ENCODE measurements around the gene POU6F2. TPM values are rescaled to one million over a fixed set of nuclear protein-coding genes. Genes with fewer than 3 reads are reported as not detected.

The POU6F2 gene
- total RNA-seq, 1 donor from 2014 or later, result 0.40 TPM

DNA sequence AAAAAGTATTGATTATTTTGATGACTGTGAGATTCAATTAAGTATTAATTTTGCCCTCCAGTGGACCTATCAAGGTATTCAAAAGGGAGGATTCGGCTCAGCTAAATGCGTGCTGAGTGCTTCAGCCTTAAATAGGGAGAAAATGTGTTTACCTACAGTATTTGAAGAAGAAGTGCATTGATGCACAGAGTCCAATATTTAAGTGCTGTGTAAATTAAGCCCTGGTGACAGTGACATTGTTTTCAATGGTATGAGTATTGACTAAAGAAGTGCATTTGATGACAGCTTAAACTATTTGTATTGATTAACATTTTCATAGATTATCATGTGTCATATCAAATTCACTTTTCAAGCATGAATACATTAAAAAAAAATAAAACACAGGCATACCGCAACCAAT, 106.6 kb downstream of the POU6F2 start:
- no peak overlapping the region for H3K27ac Mint-ChIP-seq (ENCODE audit: unreplicated experiment)
- no peak for DNase-seq (ENCODE audit: low spot score)
- H3K36me3 Mint-ChIP-seq (ENCODE audit: low read depth), result no peaks in the 10 kb centered on the region
- TF ChIP-seq CTCF (IDR thresholded peaks at IDR 0.05), result no peak
- peaks cover 9% of the 10 kb centered on the region for H3K4me1 Mint-ChIP-seq (ENCODE audit: low read depth)
- no peak overlapping the region for H3K4me3 Mint-ChIP-seq (ENCODE audit: unreplicated experiment)
- H3K9me3 Mint-ChIP-seq (ENCODE audit: low read depth), result no peaks in the 10 kb centered on the region
- H3K27me3 Mint-ChIP-seq (ENCODE audit: low read depth), result peaks cover 24% of the 10 kb centered on the region

GRCh38 chr7:39085189-39085588, 107.5 kb downstream of the POU6F2 start:
- Mint-ChIP-seq H3K27ac (ENCODE audit: unreplicated experiment) (no peak overlapping the region), H3K4me3 (ENCODE audit: unreplicated experiment) (peak overlapping the region; percentile 65)

DNA sequence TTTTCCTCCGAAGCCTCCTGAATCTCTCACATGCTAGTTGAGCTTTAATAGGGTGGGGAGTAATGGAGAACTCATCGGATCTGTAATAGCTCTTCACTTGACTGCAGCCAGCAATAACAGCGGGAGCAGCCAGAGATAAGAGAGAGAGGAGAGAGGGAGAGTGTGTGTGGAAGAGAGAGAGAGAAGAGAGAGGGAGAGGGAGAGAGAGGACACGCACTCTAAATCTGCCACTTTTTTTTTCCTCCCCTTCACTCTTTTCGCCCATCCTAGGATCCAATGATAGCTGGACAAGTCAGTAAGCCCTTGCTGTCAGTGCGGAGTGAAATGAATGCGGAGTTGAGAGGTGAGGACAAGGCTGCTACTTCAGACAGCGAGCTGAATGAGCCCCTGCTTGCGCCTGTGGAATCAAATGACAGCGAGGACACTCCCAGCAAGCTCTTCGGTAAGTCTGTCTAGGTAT, 107.9 kb downstream of the POU6F2 start:
- Mint-ChIP-seq H3K4me3 (ENCODE audit: unreplicated experiment) (peak overlapping the region; percentile 65), H3K4me1 (ENCODE audit: low read depth) (peaks cover 9% of the 10 kb centered on the region), H3K36me3 (ENCODE audit: low read depth) (no peaks in the 10 kb centered on the region), H3K27ac (ENCODE audit: unreplicated experiment) (no peak overlapping the region), H3K9me3 (ENCODE audit: low read depth) (no peaks in the 10 kb centered on the region), H3K27me3 (ENCODE audit: low read depth) (peaks cover 24% of the 10 kb centered on the region)
- DNase-seq (ENCODE audit: low spot score), result no peak
- TF ChIP-seq CTCF (IDR thresholded peaks at IDR 0.05), result no peak

More at GRCh38 chr7:39085189-39085588, 107.5 kb downstream of the POU6F2 start:
- no peaks in the 10 kb centered on the region for H3K36me3 Mint-ChIP-seq (ENCODE audit: low read depth)
- peaks cover 24% of the 10 kb centered on the region for H3K27me3 Mint-ChIP-seq (ENCODE audit: low read depth)
- H3K4me1 Mint-ChIP-seq (ENCODE audit: low read depth), result peaks cover 9% of the 10 kb centered on the region
- TF ChIP-seq CTCF (IDR thresholded peaks at IDR 0.05), result no peak
- no peaks in the 10 kb centered on the region for H3K9me3 Mint-ChIP-seq (ENCODE audit: low read depth)
- DNase-seq (ENCODE audit: low spot score), result no peak

DNA sequence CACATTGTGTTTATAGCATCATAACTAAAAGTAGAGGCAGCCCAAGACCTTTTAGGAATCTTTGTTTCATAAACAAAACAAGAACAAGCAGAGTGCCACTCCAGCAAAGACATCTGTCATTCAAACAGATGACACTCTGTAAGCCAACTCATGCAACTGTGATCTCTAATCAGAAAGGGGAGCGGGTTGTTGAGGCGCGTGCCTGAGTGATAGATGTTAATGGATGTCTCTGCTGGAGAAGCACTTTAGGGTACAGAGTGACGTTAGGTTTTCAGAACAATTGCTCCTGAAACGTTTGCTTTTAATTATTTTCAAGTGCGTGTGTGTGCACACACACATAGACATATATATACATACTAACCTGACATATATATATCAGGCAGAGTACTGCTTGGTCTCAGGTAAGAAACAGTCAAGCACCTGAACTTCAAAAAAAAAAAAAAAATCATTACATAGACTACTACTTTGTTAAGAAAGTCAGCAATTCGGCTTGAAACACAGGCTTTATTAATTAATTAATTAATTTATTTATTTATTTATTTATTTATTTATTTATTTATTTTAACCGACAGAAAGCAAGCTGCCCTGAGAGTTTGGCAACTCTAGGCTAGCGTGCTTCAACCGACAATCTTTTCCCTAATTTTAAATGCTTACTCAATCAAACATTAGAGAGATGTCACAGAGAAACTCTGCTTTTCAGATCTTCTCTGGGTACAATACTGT, 109.1 kb downstream of the POU6F2 start:
- no peak overlapping the region for H3K27ac Mint-ChIP-seq (ENCODE audit: unreplicated experiment)
- H3K4me3 Mint-ChIP-seq (ENCODE audit: unreplicated experiment), result no peak overlapping the region
- no peak for TF ChIP-seq CTCF (IDR thresholded peaks at IDR 0.05)
- no peaks in the 10 kb centered on the region for H3K9me3 Mint-ChIP-seq (ENCODE audit: low read depth)
- H3K4me1 Mint-ChIP-seq (ENCODE audit: low read depth), result peaks cover 9% of the 10 kb centered on the region
- no peaks in the 10 kb centered on the region for H3K36me3 Mint-ChIP-seq (ENCODE audit: low read depth)
- no peak for DNase-seq (ENCODE audit: low spot score)
- H3K27me3 Mint-ChIP-seq (ENCODE audit: low read depth), result peaks cover 24% of the 10 kb centered on the region

DNA sequence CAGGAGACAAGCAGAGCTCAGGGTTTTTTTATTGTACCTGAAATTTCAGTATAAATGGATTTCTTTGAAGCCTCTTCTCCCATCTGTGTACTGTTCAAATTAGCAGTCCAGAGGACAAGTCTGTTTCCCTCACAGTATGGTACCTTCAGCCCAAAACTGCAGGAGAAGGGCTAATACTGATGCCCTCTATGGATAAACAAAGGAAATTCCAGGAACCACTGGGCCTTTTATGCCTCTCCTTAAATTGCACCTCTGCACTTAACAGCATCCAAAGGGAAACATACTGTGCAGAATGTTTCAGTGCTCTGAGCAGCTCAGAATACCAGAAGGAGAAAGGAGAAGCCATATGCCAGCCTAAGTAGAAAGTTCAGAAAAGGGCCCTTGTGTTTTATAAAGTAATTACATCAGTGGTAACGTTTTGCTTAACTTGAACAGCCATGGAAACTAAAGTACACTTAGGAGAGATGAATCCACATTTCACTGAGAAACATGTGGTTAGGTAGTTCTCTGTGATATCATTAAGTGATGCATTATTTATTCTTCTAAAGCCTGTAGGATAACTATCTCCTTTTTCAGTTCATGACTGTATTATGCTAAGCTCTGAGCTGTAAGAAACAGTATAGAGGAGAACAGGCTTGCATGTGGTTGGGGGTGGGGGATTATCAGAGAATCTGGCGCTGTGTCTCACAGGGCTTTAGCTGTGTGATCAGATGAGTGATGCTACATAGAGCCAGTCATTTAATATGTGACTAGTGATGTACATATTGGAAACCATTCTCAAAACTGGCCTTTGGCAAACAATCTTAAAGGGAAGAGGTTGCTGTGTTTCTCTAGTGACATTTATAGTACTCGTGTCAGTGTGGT, 111.3 kb downstream of the POU6F2 start:
- Mint-ChIP-seq H3K9me3 (ENCODE audit: low read depth) (no peaks in the 10 kb centered on the region), H3K27ac (ENCODE audit: unreplicated experiment) (no peak overlapping the region), H3K27me3 (ENCODE audit: low read depth) (peaks cover 20% of the 10 kb centered on the region), H3K4me3 (ENCODE audit: unreplicated experiment) (no peak overlapping the region), H3K36me3 (ENCODE audit: low read depth) (no peaks in the 10 kb centered on the region), H3K4me1 (ENCODE audit: low read depth) (peaks cover 9% of the 10 kb centered on the region)
- TF ChIP-seq CTCF (IDR thresholded peaks at IDR 0.05), result no peak
- DNase-seq (ENCODE audit: low spot score), result no peak

Measured in chondrocyte (in vitro differentiated cells).